ACC112 (cell line): ENCODE data around the gene BAZ1B.
"Not testable (repeated sequence)": the region's sequence is repeated elsewhere in the genome, so short reads cannot be mapped to it uniquely, and the experiment has no call there.

Experiments used
- H2AFZ ChIP-seq: fragments of 200-600 bp; sonication (generic); one replicate; pipeline ENCODE4 v1.6.0; 2017; ENCODE audit warnings: antibody characterized with exemption, low read length; ENCODE audit not compliant: unreplicated experiment
- H3K27ac ChIP-seq: fragments of 200-600 bp; sonication (generic); 2 replicates; pipeline ENCODE4 v1.5.1; 2014; ENCODE audit warnings: low read depth, mild to moderate bottlenecking, antibody characterized with exemption, low read length, moderate library complexity
- H3K27me3 ChIP-seq: fragments of 200-600 bp; sonication (generic); 2 replicates; pipeline ENCODE4 v1.6.1; 2014; ENCODE audit warnings: mild to moderate bottlenecking, antibody characterized with exemption, low read length, moderate library complexity, mixed read lengths; ENCODE audit not compliant: insufficient read depth
- H3K36me3 ChIP-seq: fragments of 200-600 bp; sonication (generic); 2 replicates; pipeline ENCODE4 v1.6.1; 2016; ENCODE audit warnings: mild to moderate bottlenecking, antibody characterized with exemption, low read length, moderate library complexity, mixed read lengths; ENCODE audit not compliant: insufficient read depth
- H3K4me1 ChIP-seq: fragments of 200-600 bp; sonication (generic); one replicate; pipeline ENCODE4 v1.6.1; 2016; ENCODE audit warnings: low read length, mixed read lengths; ENCODE audit not compliant: insufficient read depth, unreplicated experiment, control insufficient read depth
- H3K4me3 ChIP-seq: fragments of 200-600 bp; sonication (generic); 2 replicates; pipeline ENCODE4 v1.5.1; 2014; ENCODE audit warnings: mild to moderate bottlenecking, low read depth, low read length
- H3K79me2 ChIP-seq: fragments of 200-600 bp; sonication (generic); one replicate; pipeline ENCODE4 v1.6.0; 2016; ENCODE audit warnings: low read length; ENCODE audit not compliant: control insufficient read depth, unreplicated experiment, insufficient read depth

Gene BAZ1B

GRCh38 chr7:73467046-73467445 is 55.0 kb downstream of the BAZ1B start:
- not testable (repeated sequence) for H3K4me1 ChIP-seq, H3K27me3 ChIP-seq, H3K4me3 ChIP-seq, H3K27ac ChIP-seq, H2AFZ ChIP-seq
- H3K79me2 ChIP-seq: peaks cover 23% of the 10 kb centered on the region
- peaks cover 57% of the 10 kb centered on the region for H3K36me3 ChIP-seq

DNA sequence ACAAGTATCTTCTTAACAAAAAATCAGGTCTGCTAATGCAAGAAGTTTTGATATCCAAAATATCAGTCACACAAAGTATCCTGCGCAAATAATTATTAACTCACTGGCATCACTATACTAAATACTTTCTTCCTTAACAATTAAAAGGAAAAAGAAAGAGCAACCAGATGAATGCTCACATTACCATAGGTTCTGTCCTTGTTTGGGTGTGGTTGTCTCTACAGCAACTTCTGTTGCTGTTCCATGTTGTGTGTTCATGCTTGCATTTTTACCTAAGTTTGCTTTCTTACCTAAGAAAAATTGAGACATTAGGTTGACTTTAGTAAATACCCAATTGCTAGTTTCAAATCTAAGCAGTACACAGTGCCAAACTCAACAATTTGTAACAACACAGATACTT is 56.0 kb downstream of the BAZ1B start:
- Histone ChIP-seq H3K4me3 (no peak overlapping the region), H3K27ac (no peak overlapping the region), H3K79me2 (peaks cover 17% of the 10 kb centered on the region), H3K27me3 (no peaks in the 10 kb centered on the region), H2AFZ (no peak overlapping the region), H3K36me3 (peaks cover 60% of the 10 kb centered on the region), H3K4me1 (no peaks in the 10 kb centered on the region)

DNA sequence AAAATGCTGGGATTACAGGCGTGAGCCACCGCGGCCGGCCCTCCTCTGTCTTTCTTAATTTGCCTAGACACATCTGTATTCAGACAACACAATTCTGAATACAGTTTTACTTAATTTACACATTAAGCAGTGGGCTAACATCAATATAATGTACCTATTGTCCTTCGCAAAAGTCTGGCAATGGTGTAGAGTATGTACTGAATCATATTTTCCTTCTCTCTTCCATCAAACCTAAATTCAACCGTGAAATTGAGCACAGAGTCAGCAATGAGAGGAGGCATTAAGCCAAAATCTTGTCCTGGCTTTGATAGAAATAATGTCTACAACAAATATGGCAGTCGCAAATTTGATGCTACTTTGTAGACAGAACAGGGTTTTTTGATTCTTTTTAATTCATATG is 58.1 kb downstream of the BAZ1B start:
- no peak overlapping the region for H3K4me3 ChIP-seq
- no peaks in the 10 kb centered on the region for H3K4me1 ChIP-seq
- H3K27ac ChIP-seq: no peak overlapping the region
- H3K79me2 ChIP-seq: peaks cover 7% of the 10 kb centered on the region
- H2AFZ ChIP-seq: no peak overlapping the region
- H3K27me3 ChIP-seq: no peaks in the 10 kb centered on the region
- H3K36me3 ChIP-seq: peaks cover 61% of the 10 kb centered on the region

DNA sequence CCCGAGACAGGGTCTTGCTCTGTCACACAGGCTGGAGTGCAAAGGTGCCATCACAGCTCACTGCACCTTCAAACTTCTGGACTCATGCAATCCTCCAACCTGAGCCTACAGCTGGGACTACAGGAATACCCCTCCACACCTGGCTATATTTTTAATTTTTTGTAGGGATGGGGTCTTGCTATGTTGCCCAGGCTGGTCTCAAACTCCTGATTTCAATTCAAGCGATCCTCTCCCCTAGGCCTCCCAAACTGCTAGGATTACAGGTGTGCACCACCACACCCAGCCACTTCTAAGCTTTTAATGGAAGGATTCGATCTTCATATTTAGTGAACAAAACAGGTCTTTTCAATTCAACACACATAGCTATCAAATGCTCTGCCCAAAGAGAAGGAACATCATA is 58.8 kb downstream of the BAZ1B start:
- no peaks in the 10 kb centered on the region for H3K27me3 ChIP-seq

GRCh38 chr7:73461782-73462285 is 60.3 kb downstream of the BAZ1B start:
- Histone ChIP-seq H3K4me1 (no peaks in the 10 kb centered on the region), H2AFZ (no peak overlapping the region), H3K79me2 (peaks cover 7% of the 10 kb centered on the region), H3K4me3 (no peak overlapping the region), H3K27me3 (no peaks in the 10 kb centered on the region), H3K36me3 (peaks cover 53% of the 10 kb centered on the region), H3K27ac (no peak overlapping the region)

More for the DNA sequence above, 58.8 kb downstream of the BAZ1B start:
- Histone ChIP-seq H2AFZ (no peak overlapping the region), H3K27ac (no peak overlapping the region), H3K4me3 (no peak overlapping the region), H3K36me3 (peaks cover 61% of the 10 kb centered on the region), H3K4me1 (no peaks in the 10 kb centered on the region), H3K79me2 (peaks cover 7% of the 10 kb centered on the region)

DNA sequence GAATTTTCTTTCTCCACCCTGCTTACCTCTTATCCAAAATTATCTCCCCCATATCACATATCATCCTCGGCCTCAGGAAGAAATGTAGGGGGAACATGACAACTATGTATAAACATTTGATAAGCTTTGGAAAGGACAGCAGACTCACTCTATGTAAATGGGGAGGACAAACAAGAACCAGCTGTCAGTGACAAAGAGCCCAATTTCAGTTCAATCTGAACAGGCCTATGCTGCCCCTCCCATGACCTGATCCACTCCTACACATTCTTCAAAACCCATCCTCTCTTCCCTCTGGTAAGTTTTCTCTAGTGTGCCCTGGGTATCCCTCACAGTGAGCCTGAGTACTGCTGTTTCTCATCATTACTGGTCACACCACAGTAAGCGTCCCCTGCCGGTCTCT is 67.7 kb downstream of the BAZ1B start:
- H3K27me3 ChIP-seq: no peaks in the 10 kb centered on the region
- H3K79me2 ChIP-seq: peaks cover 15% of the 10 kb centered on the region
- H3K27ac ChIP-seq: no peak overlapping the region
- H3K36me3 ChIP-seq: peaks cover 34% of the 10 kb centered on the region
- no peak overlapping the region for H2AFZ ChIP-seq
- H3K4me1 ChIP-seq: no peaks in the 10 kb centered on the region
- no peak overlapping the region for H3K4me3 ChIP-seq

DNA sequence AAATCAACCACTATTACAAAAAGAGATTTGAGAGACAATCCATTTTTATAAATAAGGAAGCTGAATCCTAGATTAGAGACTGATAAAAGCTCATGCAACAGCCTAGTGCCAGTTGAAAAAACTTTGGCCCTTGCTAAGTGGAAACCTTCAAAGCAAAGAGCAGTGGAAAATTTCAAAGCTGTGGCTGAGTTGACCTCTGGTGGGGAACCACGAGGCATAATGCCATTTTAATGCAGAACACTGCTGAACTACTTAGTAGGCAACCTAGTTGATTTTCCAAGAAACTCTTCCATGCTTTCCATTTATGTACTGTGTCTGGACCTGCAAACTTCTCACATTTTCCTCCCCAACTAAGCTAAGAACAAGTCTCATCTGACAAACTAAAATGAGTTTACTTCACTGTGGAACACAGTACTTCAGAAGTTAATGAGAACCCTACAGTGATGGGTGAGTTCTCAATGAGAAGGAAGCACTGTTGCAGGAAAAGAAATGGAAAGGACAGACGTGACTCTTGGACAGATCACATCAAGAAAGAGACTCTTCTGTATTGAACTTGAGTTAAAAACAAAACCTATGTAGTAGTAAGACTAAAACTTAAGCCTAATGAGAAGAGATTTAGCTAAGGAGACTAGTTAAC is 69.0 kb downstream of the BAZ1B start:
- H3K4me3 ChIP-seq: no peak overlapping the region
- peaks cover 19% of the 10 kb centered on the region for H3K79me2 ChIP-seq
- no peaks in the 10 kb centered on the region for H3K27me3 ChIP-seq
- H3K36me3 ChIP-seq: peaks cover 35% of the 10 kb centered on the region
- H2AFZ ChIP-seq: no peak overlapping the region
- no peaks in the 10 kb centered on the region for H3K4me1 ChIP-seq
- H3K27ac ChIP-seq: no peak overlapping the region

- Histone ChIP-seq H3K4me1 (no peaks in the 10 kb centered on the region), H3K36me3 (peaks cover 36% of the 10 kb centered on the region), H3K27me3 (no peaks in the 10 kb centered on the region), H2AFZ (no peak overlapping the region), H3K27ac (no peak overlapping the region), H3K79me2 (peaks cover 19% of the 10 kb centered on the region), H3K4me3 (no peak overlapping the region)
These were observed 70.2 kb downstream of the BAZ1B start for GRCh38 chr7:73451780-73452398.

DNA sequence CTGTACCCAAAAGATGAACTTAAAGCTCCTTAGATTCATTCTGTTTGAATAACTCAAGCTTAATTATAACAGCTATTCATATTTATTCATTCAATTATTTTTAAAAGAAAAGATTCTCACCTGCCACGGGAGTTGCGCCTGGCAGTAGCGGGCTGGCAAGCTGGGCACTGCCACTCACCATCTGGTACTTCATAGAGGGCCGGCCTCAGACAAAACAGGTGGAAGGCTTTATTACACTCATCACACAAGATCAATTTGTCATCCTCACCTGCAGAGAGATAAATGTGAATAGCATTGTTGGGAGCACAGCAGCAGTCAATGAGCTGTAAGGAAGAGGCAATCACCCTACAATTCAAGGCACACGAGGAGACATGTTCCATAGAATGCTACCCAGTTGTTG is 72.7 kb downstream of the BAZ1B start:
- H2AFZ ChIP-seq: no peak overlapping the region
- no peaks in the 10 kb centered on the region for H3K27me3 ChIP-seq
- H3K4me1 ChIP-seq: no peaks in the 10 kb centered on the region
- no peak overlapping the region for H3K27ac ChIP-seq
- H3K79me2 ChIP-seq: peaks cover 25% of the 10 kb centered on the region
- no peak overlapping the region for H3K4me3 ChIP-seq
- peaks cover 44% of the 10 kb centered on the region for H3K36me3 ChIP-seq

DNA sequence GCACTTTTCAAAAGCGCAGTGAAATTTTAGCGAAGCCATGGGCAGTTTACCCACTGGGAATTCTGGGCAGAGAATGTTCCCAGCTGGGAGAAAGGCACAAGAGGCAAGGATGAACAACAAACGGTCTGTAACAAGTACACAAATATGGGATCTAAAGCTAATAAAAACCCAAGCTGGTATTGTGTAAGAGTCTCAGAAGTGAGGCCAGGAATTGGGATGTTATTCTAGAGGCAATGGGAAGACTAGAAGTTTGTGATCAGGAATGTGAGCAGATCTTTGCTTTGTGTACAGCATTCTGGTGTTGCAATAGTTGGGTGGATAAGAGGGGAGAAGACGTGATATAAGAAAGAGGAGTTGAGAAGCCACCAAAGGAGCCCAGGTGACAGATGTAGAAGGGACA is 73.5 kb downstream of the BAZ1B start:
- Histone ChIP-seq H3K36me3 (peaks cover 52% of the 10 kb centered on the region), H2AFZ (no peak overlapping the region), H3K27ac (no peak overlapping the region), H3K79me2 (peaks cover 25% of the 10 kb centered on the region), H3K4me1 (no peaks in the 10 kb centered on the region), H3K27me3 (no peaks in the 10 kb centered on the region), H3K4me3 (no peak overlapping the region)

DNA sequence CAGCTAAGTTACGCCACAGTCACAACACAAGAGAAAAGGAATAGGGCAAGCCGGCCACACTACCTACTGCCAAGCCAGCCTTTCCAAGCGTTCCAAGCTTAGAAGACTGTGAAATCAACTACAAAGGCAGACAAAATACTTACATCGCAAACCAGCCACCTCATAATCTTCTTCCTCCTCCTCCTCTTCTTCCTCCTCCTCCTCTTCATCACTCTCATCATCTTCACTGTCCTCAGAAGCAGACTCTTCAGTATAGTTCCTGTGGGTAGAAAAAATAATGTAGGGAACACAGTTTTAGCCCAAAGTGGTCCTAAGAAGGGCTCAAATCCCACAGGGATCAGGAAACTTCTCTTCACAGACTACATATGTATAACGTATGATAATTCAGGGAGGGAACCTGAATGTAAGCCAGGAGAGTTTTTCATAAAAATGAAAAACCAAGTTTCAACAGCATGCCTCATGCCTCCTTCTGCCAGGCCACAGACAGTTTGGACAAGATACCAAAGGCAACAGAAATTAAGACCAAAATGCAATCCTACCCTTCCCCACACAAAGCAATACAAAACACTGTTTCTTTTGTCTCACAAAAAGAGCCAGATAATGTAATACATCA is 74.9 kb downstream of the BAZ1B start:
- Histone ChIP-seq H3K27me3 (no peaks in the 10 kb centered on the region), H3K27ac (no peak overlapping the region), H3K4me3 (no peak overlapping the region), H2AFZ (no peak overlapping the region), H3K79me2 (peaks cover 25% of the 10 kb centered on the region), H3K36me3 (peaks cover 65% of the 10 kb centered on the region), H3K4me1 (no peaks in the 10 kb centered on the region)
